Activated CD4-positive, alpha-beta memory T cell treated with anti-CD3 and anti-CD28 coated beads for 36 hours (primary cell): ENCODE results near the gene TDRD12. TPM values are rescaled to one million over a fixed set of nuclear protein-coding genes. Genes with fewer than 3 reads are reported as not detected.

Experiments
- CTCF ChIA-PET: fragments of 350-600 bp; sonication (Branson Sonifier 250); formaldehyde crosslinking; loops from one replicate; lab custom pipeline; 2021; ENCODE audit warnings: antibody characterized with exemption, inconsistent platforms; lab: Charles Lee
- POLR2A ChIA-PET: fragments of 350-600 bp; sonication (Branson Sonifier 250); formaldehyde crosslinking; loops from one replicate; lab custom pipeline; 2021; ENCODE audit warnings: antibody characterized with exemption; lab: Charles Lee
- DNase-seq: peaks from one replicate; pipeline ENCODE4 v3.0.0-alpha.2; 2020
- H3K27ac Mint-ChIP-seq: one replicate; pipeline ENCODE4 v1.8.0; 2021; ENCODE audit warnings: mixed read lengths
- H3K27me3 Mint-ChIP-seq: one replicate; pipeline ENCODE4 v1.8.0; 2021; ENCODE audit warnings: mixed read lengths
- H3K36me3 Mint-ChIP-seq: one replicate; pipeline ENCODE4 v1.8.0; 2021; ENCODE audit warnings: mixed read lengths
- H3K4me1 Mint-ChIP-seq: one replicate; pipeline ENCODE4 v1.8.0; 2021; ENCODE audit warnings: low read depth, mixed read lengths
- H3K4me3 Mint-ChIP-seq: one replicate; pipeline ENCODE4 v1.8.0; 2021; ENCODE audit warnings: mild to moderate bottlenecking, mixed read lengths
- H3K9me3 Mint-ChIP-seq: one replicate; pipeline ENCODE4 v1.8.0; 2021; ENCODE audit warnings: mixed read lengths
- intact Hi-C: fragments of 100-400 bp; cut with micrococcal nuclease; formaldehyde crosslinking; loops from one replicate; pipeline ENCODE4 v1.15.1; 2023
- total RNA-seq, 2 experiments: library from RNA; stranded (reverse); gene quantifications; one replicate each; pipeline ENCODE4 v1.2.3, GENCODE V29; 2021

The TDRD12 gene, protein sequence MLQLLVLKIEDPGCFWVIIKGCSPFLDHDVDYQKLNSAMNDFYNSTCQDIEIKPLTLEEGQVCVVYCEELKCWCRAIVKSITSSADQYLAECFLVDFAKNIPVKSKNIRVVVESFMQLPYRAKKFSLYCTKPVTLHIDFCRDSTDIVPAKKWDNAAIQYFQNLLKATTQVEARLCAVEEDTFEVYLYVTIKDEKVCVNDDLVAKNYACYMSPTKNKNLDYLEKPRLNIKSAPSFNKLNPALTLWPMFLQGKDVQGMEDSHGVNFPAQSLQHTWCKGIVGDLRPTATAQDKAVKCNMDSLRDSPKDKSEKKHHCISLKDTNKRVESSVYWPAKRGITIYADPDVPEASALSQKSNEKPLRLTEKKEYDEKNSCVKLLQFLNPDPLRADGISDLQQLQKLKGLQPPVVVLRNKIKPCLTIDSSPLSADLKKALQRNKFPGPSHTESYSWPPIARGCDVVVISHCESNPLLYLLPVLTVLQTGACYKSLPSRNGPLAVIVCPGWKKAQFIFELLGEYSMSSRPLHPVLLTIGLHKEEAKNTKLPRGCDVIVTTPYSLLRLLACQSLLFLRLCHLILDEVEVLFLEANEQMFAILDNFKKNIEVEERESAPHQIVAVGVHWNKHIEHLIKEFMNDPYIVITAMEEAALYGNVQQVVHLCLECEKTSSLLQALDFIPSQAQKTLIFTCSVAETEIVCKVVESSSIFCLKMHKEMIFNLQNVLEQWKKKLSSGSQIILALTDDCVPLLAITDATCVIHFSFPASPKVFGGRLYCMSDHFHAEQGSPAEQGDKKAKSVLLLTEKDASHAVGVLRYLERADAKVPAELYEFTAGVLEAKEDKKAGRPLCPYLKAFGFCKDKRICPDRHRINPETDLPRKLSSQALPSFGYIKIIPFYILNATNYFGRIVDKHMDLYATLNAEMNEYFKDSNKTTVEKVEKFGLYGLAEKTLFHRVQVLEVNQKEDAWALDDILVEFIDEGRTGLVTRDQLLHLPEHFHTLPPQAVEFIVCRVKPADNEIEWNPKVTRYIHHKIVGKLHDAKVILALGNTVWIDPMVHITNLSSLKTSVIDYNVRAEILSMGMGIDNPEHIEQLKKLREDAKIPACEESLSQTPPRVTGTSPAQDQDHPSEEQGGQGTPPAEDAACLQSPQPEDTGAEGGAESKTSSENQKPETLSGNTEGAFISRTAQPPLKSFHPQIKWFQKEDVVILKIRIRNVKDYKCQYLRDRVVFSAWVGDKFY (N-terminal part only)
- under 1 TPM; 0.24 to 0.63 TPM for total RNA-seq

DNA sequence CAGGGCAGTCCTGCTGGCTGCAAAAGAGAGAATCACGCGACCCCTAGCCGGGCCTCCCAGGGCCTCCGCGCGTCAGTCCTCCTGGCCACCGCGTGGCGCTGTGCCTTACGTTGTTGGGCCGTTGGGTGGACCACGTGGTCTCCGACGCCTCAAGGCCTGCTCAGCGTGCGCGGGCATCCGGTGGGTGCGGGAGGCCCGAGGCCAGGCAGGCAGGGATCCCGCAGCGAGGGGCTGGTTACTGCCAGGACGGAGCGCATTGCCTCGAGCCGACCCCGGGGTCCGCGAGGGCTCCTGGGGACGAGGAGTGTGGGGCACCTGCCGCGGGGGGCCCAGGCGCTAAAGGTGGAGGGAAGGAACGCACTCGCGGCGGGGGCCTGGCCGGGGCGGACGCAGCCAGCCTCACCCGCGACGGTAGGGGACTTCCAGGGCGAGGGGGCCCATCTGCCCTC, at the start of gene TDRD12:
TSS of gene TDRD12 (plus strand) at position 157 of the 449 bp plus-strand sequence. CDS start 306 bp downstream, outside the sequence.
- Mint-ChIP-seq H3K4me1 (no peaks in the 10 kb centered on the region), H3K27ac (no peak within 1 kb of the TSS), H3K36me3 (peaks cover 9% of the 10 kb centered on the region), H3K27me3 (no peaks in the 10 kb centered on the region), H3K4me3 (no peak within 1 kb of the TSS), H3K9me3 (no peaks in the 10 kb centered on the region)
- intact Hi-C loops, result no loop called here
- CTCF ChIA-PET, result no interaction called here
- DNase-seq, result no peak
- POLR2A ChIA-PET, result no interaction called here

DNA sequence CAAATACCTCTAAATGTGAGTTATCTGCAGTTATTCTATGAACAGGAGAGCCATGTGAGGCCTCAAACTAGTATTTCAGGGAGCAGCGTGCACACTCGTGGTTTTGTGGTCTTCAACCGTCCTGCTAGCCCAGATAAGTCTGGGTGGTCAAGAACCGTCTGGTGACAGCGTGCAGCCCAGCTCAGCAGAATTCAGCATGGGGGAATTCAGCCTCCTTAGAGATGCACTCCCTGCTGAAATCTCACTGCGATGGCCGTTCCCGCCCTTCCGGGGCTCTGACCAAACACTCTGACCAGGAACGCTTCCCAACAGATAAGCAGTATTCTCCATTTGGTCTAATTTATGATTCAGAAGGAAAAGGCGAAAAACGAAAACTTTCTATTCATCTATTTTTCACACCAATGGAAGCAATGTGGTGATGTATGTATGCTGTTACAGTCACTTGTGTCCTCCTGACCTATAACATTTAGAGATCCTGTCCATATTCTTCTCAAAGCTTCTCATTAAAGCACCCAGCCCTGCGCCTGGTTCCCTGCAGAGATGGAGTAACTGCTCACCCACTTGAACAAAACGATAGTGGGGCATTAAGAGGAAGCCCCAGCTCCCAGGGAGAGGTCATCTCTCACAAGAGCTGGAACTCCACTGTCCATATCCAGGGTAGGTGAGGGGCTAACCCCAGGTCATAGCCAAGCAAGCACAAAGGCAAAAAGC, 47.5 kb upstream of the TDRD12 start:
- Mint-ChIP-seq H3K36me3 (peaks cover 5% of the 10 kb centered on the region), H3K4me3 (peak overlapping the region; percentile 3), H3K4me1 (peaks cover 33% of the 10 kb centered on the region), H3K9me3 (no peaks in the 10 kb centered on the region), H3K27ac (no peak overlapping the region), H3K27me3 (peaks cover 4% of the 10 kb centered on the region)
- ChIA-PET CTCF (interaction anchor here (0.6 to 1.0 kb wide), 2 partner anchors 72 to 253 kb away, joined by 3 read pairs; no protein-coding TSS in a partner anchor), POLR2A (interaction anchor here (1.4 kb wide), 1 partner anchor 19 kb away, joined by 4 read pairs; the partner anchor contains the start of gene NUDT19)
- intact Hi-C loops, result no loop called here
- DNase-seq, result no peak

DNA sequence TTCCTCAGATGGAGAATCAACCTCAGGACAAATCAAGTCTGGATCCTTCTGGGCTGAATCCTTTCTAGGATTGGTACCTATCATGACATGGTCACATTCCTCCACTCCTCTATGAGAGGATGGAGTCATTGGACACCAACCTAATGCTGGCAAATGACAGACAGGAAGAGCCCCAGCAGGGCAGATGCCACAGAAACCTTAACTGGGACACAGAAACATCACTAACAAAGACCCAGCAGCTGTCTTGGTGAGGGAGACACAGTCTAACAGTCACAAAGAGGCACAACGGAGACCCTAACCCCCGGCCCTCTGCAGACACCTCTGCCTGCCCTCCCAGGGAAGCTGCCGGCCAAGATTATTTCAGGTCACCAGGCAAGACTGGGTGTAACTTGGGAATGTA, 46.7 kb upstream of the TDRD12 start:
- Mint-ChIP-seq H3K4me3 (no peak overlapping the region), H3K4me1 (peaks cover 37% of the 10 kb centered on the region), H3K27ac (no peak overlapping the region), H3K27me3 (peaks cover 11% of the 10 kb centered on the region), H3K9me3 (no peaks in the 10 kb centered on the region), H3K36me3 (peaks cover 3% of the 10 kb centered on the region)
- CTCF ChIA-PET, result interaction anchor here (1.0 kb wide), 1 partner anchor 73 kb away, joined by 3 read pairs; no protein-coding TSS in a partner anchor
- POLR2A ChIA-PET, result interaction anchor here (1.4 kb wide), 1 partner anchor 19 kb away, joined by 4 read pairs; the partner anchor contains the start of gene NUDT19
- intact Hi-C loops, result no loop called here
- no peak for DNase-seq

DNA sequence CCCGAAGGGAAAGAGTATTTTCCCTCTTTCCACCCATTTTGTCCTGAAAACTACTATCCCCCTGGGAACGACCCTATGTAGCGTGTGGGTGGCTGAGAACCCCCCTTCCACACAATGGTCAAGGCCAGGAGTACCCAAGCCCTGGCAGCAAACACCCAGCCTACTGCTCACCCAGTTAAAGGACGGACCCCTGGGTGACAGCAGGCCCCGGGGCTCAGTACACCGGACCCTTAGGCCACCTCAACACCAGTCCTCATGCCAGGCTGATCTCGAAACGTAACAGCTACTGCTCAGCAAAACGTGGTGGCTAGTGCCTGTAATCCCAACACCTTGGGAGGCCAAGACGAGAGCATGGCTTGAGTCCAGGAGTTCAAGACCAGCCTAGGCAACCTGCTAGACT, 46.0 kb upstream of the TDRD12 start:
- Mint-ChIP-seq H3K27me3 (peaks cover 11% of the 10 kb centered on the region), H3K36me3 (peaks cover 3% of the 10 kb centered on the region), H3K27ac (no peak overlapping the region), H3K9me3 (no peaks in the 10 kb centered on the region), H3K4me1 (peaks cover 37% of the 10 kb centered on the region), H3K4me3 (peak overlapping the region; percentile 92)
- POLR2A ChIA-PET, result interaction anchor here (1.4 kb wide), 1 partner anchor 20 kb away, joined by 4 read pairs; no protein-coding TSS in a partner anchor
- intact Hi-C loops, result no loop called here
- no peak for DNase-seq
- CTCF ChIA-PET, result no interaction called here

DNA sequence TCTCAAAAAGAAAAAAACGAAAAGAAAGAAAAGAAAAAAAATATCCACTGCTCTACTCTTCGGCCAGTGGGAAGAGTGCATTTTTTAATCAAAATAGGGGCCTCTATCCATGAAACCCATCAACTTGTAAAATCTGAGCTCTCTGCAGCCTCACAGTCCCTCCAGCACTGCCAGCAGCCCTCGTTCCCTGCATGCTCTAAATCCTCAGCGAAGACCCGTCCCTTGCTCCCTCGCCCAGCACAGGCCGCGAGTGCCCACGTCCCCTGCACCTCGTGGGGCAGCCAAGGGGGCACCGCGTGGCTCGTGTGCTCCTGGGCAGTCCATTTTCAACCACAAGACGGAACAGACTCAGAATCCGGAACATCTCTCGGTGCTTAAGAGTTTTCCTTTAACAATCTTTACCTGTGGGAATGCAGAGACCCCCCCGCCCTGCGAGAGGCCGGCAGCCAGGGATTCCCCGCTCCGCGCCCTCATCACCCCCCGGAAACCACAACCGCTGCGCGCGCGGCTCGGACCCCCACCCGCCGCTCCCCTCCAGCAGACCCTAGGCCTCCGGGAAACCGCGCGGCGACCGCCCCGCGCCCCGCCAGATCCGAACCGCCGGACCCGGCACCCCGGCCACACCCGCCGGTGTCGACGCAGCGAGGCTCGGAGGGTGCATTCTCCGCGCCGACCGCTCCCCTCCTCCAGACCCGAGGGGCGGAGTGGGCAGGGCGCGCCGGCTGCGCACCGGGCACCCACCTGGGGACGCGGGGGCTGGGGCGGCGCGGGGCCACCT, 45.2 kb upstream of the TDRD12 start:
- Mint-ChIP-seq H3K4me1 (peaks cover 36% of the 10 kb centered on the region), H3K9me3 (no peaks in the 10 kb centered on the region), H3K36me3 (peaks cover 3% of the 10 kb centered on the region), H3K27ac (peak overlapping the region; percentile 34), H3K4me3 (peak overlapping the region; percentile 92), H3K27me3 (peaks cover 11% of the 10 kb centered on the region)
- intact Hi-C loops, result no loop called here
- ChIA-PET CTCF (interaction anchor here (1.0 to 1.5 kb wide), 3 partner anchors 13 to 74 kb away, joined by 3 to 6 read pairs (median 6); no protein-coding TSS in a partner anchor), POLR2A (interaction anchor here (1.3 to 1.4 kb wide), 3 partner anchors 17 to 94 kb away, joined by 3 to 6 read pairs (median 4); partner anchors contain the start of genes NUDT19 and PDCD5)
- no peak for DNase-seq

DNA sequence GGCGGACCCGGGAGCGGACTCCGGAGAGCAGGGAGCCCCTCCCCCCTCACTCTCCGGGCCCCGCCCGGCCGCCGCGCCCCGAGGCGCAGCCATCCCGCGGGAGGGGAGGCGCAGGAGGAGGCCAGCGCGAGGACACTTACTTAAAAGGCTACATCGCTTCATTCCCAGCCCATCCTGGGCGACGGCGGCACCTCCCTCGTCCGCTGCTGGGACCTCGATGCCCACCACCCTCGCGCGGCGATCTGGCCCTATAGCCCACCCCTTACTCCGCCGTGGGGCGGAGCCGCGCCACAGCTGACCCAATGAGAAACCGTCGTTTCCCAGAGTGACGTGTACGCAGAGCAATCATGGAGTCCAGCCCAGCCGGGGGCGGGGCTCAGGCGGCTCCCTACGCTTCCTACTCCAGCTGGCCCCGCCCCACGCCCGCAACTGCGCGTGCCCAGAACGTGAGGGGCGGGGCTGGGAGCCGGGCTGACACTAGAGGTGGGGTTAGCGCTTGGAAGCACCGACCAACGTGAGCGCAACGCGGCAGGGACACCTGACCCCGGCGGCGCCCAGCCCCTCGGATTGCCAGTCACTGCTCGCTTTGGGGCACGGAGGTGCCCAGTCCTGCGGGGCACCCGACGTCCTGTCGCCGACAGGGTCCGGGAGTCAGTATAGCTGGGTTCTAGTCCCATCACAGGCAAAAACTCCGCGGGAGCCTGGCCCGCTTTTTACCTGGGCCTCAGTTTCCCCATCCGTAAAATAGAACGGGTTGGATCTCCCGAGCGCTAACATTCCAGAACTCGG, 44.4 kb upstream of the TDRD12 start, which contains the start of gene ANKRD27:
TSS of gene ANKRD27 (minus strand) at position 250 of the 789 bp plus-strand sequence. CDS start 16,165 bp downstream, outside the sequence.
- Mint-ChIP-seq H3K27me3 (peaks cover 11% of the 10 kb centered on the region), H3K36me3 (peaks cover 3% of the 10 kb centered on the region), H3K4me1 (peaks cover 28% of the 10 kb centered on the region), H3K27ac (peak within 1 kb of the TSS; percentile 67), H3K4me3 (peak within 1 kb of the TSS; percentile 92), H3K9me3 (no peaks in the 10 kb centered on the region)
- DNase-seq, result peak; percentile 98
- intact Hi-C loops, result loop anchor here (1.0 to 5.0 kb wide), 4 partner anchors 16 to 297 kb away; partner anchors contain the start of genes CEP89, DPY19L3, FAAP24 and NUDT19
- POLR2A ChIA-PET, result interaction anchor here (1.3 kb wide), 2 partner anchors 16 to 95 kb away, joined by 3 to 6 read pairs; partner anchors contain the start of genes NUDT19 and PDCD5
- CTCF ChIA-PET, result interaction anchor here (1.0 to 1.5 kb wide), 3 partner anchors 12 to 75 kb away, joined by 3 to 6 read pairs (median 6); no protein-coding TSS in a partner anchor

DNA sequence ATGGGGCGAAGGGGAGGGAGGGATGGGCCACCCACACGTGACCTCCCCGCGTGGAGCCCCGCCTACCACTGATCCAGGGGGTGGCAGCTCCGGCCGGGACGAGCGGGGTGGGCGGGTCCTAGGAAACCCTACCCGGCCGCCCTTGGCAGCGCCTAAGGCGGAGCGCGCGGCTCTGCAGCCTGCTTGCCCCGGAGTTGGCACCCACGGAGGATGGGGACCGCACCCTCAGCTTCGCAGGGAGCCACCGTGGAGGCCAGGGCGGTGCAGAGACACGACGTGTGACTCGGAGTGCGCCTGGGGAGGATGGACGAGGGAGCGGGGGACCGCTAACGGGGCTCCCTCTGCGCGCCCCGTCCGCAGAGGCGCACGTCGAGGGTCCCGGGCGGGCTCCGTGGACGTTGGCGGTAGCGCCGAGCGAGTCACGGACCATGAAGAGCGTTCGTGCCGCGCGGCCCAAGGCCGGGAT, 43.8 kb upstream of the TDRD12 start, which contains the start of gene RGS9BP:
TSS of gene RGS9BP (plus strand) at position 129 of the 466 bp plus-strand sequence. CDS start 416 bp downstream, outside the sequence.
- Mint-ChIP-seq H3K4me3 (peak within 1 kb of the TSS; percentile 79), H3K27ac (peak within 1 kb of the TSS; percentile 67), H3K4me1 (peaks cover 26% of the 10 kb centered on the region), H3K36me3 (peaks cover 2% of the 10 kb centered on the region), H3K9me3 (no peaks in the 10 kb centered on the region), H3K27me3 (peaks cover 11% of the 10 kb centered on the region)
- DNase-seq, result peak; percentile 74
- CTCF ChIA-PET, result interaction anchor here (1.0 to 1.5 kb wide), 3 partner anchors 12 to 76 kb away, joined by 3 to 6 read pairs (median 6); no protein-coding TSS in a partner anchor
- POLR2A ChIA-PET, result interaction anchor here (1.3 to 1.6 kb wide), 3 partner anchors 16 to 95 kb away, joined by 3 to 6 read pairs (median 5); partner anchors contain the start of genes NUDT19 and PDCD5
- intact Hi-C loops, result loop anchor here (1.0 to 5.0 kb wide), 4 partner anchors 16 to 297 kb away; partner anchors contain the start of genes CEP89, DPY19L3, FAAP24 and NUDT19

DNA sequence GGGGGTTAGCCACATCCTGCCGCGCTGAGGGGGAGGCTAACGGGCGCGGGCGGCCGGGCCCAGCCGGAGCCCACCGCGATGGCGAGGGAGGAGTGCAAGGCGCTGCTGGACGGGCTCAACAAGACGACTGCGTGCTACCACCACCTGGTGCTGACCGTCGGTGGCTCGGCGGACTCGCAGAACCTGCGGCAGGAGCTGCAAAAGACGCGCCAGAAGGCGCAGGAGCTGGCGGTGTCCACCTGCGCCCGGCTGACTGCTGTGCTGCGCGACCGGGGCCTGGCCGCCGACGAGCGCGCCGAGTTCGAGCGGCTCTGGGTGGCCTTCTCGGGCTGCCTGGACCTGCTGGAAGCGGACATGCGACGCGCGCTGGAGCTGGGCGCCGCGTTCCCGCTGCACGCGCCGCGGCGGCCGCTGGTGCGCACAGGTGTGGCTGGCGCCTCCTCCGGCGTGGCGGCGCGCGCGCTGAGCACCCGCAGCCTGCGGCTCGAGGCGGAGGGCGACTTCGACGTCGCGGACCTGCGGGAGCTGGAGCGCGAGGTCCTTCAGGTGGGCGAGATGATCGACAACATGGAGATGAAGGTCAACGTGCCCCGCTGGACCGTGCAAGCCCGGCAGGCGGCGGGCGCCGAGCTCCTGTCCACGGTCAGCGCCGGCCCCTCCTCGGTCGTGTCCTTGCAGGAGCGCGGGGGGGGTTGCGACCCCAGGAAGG, 43.2 kb upstream of the TDRD12 start:
- DNase-seq, result peak; percentile 17
- peaks cover 26% of the 10 kb centered on the region for H3K4me1 Mint-ChIP-seq
- CTCF ChIA-PET, result interaction anchor here (1.1 kb wide), 1 partner anchor 20 kb away, joined by 3 read pairs; no protein-coding TSS in a partner anchor
- no peaks in the 10 kb centered on the region for H3K9me3 Mint-ChIP-seq
- intact Hi-C loops, result loop anchor here (5.0 kb wide), 1 partner anchor 296 kb away; the partner anchor contains the start of genes CEP89 and FAAP24
- peak overlapping the region; percentile 79 for H3K4me3 Mint-ChIP-seq
- H3K27ac Mint-ChIP-seq, result no peak overlapping the region
- H3K27me3 Mint-ChIP-seq, result peaks cover 11% of the 10 kb centered on the region
- POLR2A ChIA-PET, result interaction anchor here (1.6 kb wide), 1 partner anchor 15 kb away, joined by 5 read pairs; the partner anchor contains the start of gene NUDT19
- H3K36me3 Mint-ChIP-seq, result peaks cover 2% of the 10 kb centered on the region
